Fibroblast of lung (primary cell): ENCODE measurements around the gene GRIK2. TPM values are rescaled to one million over a fixed set of nuclear protein-coding genes. Genes with fewer than 3 reads are reported as not detected.

Experiments
- DNase-seq, 2 donors: peaks; one replicate each; pipeline versions ENCODE4 v3.0.0 to v3.0.0-alpha.2; 2010; ENCODE audit warnings: low read depth in 2 of 2
- H2AFZ ChIP-seq: 2 replicates; pipeline ENCODE4 v1.5.1; 2012; ENCODE audit warnings: low read length, control low read depth, inconsistent platforms
- H3K27ac ChIP-seq: 2 replicates; pipeline ENCODE4 v1.5.1; 2011; ENCODE audit warnings: low read length, control low read depth; ENCODE audit not compliant: insufficient read depth
- H3K27me3 ChIP-seq: 2 replicates; pipeline ENCODE4 v1.5.1; 2011; ENCODE audit warnings: mild to moderate bottlenecking, low read length; ENCODE audit not compliant: control insufficient read depth, insufficient read depth
- H3K36me3 ChIP-seq: 2 replicates; pipeline ENCODE4 v1.5.1; 2011; ENCODE audit warnings: low read length; ENCODE audit not compliant: control insufficient read depth, insufficient read depth
- H3K4me1 ChIP-seq: 2 replicates; pipeline ENCODE4 v1.5.1; 2011; ENCODE audit warnings: low read length; ENCODE audit not compliant: control insufficient read depth, insufficient read depth; ENCODE audit errors: extremely low read depth
- H3K4me2 ChIP-seq: 2 replicates; pipeline ENCODE4 v1.5.1; 2011; ENCODE audit warnings: low read length, control low read depth; ENCODE audit not compliant: insufficient read depth; ENCODE audit errors: extremely low read depth
- H3K4me3 ChIP-seq, 4 experiments: fragments of 200-600 bp in 1 of 4; sonication (generic) in 1 of 4; replicated peaks in 1 of 4; 2 replicates each; pipeline ENCODE4 v1.5.1; 2011 to 2016; ENCODE audit warnings: low read length in 4 of 4, low read depth in 3 of 4, mild to moderate bottlenecking in 3 of 4, control low read depth in 2 of 4, inconsistent platforms in 1 of 4, mixed read lengths in 1 of 4; ENCODE audit not compliant: insufficient read depth in 1 of 4; ENCODE audit errors: control extremely low read depth in 1 of 4
- H3K79me2 ChIP-seq: 2 replicates; pipeline ENCODE4 v1.5.1; 2012; ENCODE audit warnings: mild to moderate bottlenecking, low read length, inconsistent platforms; ENCODE audit not compliant: control insufficient read depth, insufficient read depth
- H3K9ac ChIP-seq: 2 replicates; pipeline ENCODE4 v1.5.1; 2011; ENCODE audit warnings: mild to moderate bottlenecking, low read length, control low read depth; ENCODE audit not compliant: insufficient read depth
- H3K9me3 ChIP-seq: 2 replicates; pipeline ENCODE4 v1.5.1; 2012; ENCODE audit warnings: low read depth, low read length; ENCODE audit not compliant: control insufficient read depth, insufficient read depth
- H4K20me1 ChIP-seq: 2 replicates; pipeline ENCODE4 v1.5.1; 2011; ENCODE audit warnings: low read length; ENCODE audit not compliant: control insufficient read depth, insufficient read depth; ENCODE audit errors: extremely low read depth
- CTCF ChIP-seq, 2 donors: IDR thresholded peaks in 1 of 2; conservative IDR thresholded peaks in 1 of 2; 1 replicate in 1 of 2; 2 replicates in 1 of 2; pipeline ENCODE4 v1.5.1; 2011 to 2012; ENCODE audit warnings: low read length in 2 of 2, control low read depth in 1 of 2, inconsistent platforms in 1 of 2, low read depth in 1 of 2, mild to moderate bottlenecking in 1 of 2
- EZH2 ChIP-seq: IDR thresholded peaks from 2 replicates; pipeline ENCODE4 v1.5.1; 2012; ENCODE audit warnings: low read length, control low read depth, mild to moderate bottlenecking; ENCODE audit errors: missing control alignments
- polyA plus RNA-seq, 2 donors: library from polyadenylated mRNA; depleted of rRNA in 1 of 2; stranded (reverse) in 1 of 2; unstranded in 1 of 2; fragments of >200 nt; gene quantifications; 2 replicates each; pipeline ENCODE4 v1.2.1, GENCODE V29; 2011 to 2012; ENCODE audit warnings: missing spikeins in 1 of 2
- total RNA-seq: library from RNA; depleted of rRNA; stranded (reverse); fragments of >200 nt; gene quantifications from 2 replicates; pipeline ENCODE4 v1.2.1, GENCODE V29; 2014

GRIK2 gene
- total and polyA plus RNA-seq, 2 donors (not counting 1 experiment from before 2014, with no cell fraction given), result 0.33 to 0.40 TPM

GRCh38 chr6:101516578-101516977 is 123.1 kb downstream of the GRIK2 start:
- H4K20me1 ChIP-seq, result no peaks in the 10 kb centered on the region
- H3K9ac ChIP-seq, result no peak overlapping the region
- H3K4me1 ChIP-seq, result no peaks in the 10 kb centered on the region
- no peak overlapping the region for H2AFZ ChIP-seq
- H3K4me3 ChIP-seq, result no peak overlapping the region
- no peak for TF ChIP-seq CTCF (conservative IDR thresholded peaks at IDR 0.05 in 1 of 2, IDR thresholded peaks at IDR 0.05 in 1 of 2; ENCODE audit: low read depth in 1 of 2, low read length in 2 of 2)
- TF ChIP-seq EZH2, result no peak
- no peak overlapping the region for H3K4me2 ChIP-seq
- no peaks in the 10 kb centered on the region for H3K79me2 ChIP-seq
- H3K36me3 ChIP-seq, result no peaks in the 10 kb centered on the region
- no peak overlapping the region for H3K27ac ChIP-seq
- H3K27me3 ChIP-seq, result no peaks in the 10 kb centered on the region
- no peaks in the 10 kb centered on the region for H3K9me3 ChIP-seq
- DNase-seq, result no peak

GRCh38 chr6:101517632-101518031 is 124.1 kb downstream of the GRIK2 start:
- no peak overlapping the region for H3K9ac ChIP-seq

GRCh38 chr6:101522254-101522653 is 128.7 kb downstream of the GRIK2 start:
- Histone ChIP-seq H4K20me1 (no peaks in the 10 kb centered on the region), H3K27me3 (no peaks in the 10 kb centered on the region), H3K9me3 (no peaks in the 10 kb centered on the region), H3K27ac (no peak overlapping the region), H3K4me1 (no peaks in the 10 kb centered on the region), H3K36me3 (no peaks in the 10 kb centered on the region), H3K79me2 (no peaks in the 10 kb centered on the region), H3K9ac (no peak overlapping the region), H3K4me2 (no peak overlapping the region), H2AFZ (no peak overlapping the region), H3K4me3 (no peak overlapping the region)
- DNase-seq, result no peak
- TF ChIP-seq CTCF (conservative IDR thresholded peaks at IDR 0.05 in 1 of 2, IDR thresholded peaks at IDR 0.05 in 1 of 2; ENCODE audit: low read depth in 1 of 2, low read length in 2 of 2), result no peak
- TF ChIP-seq EZH2, result no peak

More at GRCh38 chr6:101517632-101518031, 124.1 kb downstream of the GRIK2 start:
- Histone ChIP-seq H3K27ac (no peak overlapping the region), H3K4me1 (no peaks in the 10 kb centered on the region), H2AFZ (no peak overlapping the region), H3K27me3 (no peaks in the 10 kb centered on the region), H3K4me3 (no peak overlapping the region), H3K79me2 (no peaks in the 10 kb centered on the region), H3K9me3 (no peaks in the 10 kb centered on the region), H4K20me1 (no peaks in the 10 kb centered on the region), H3K4me2 (no peak overlapping the region), H3K36me3 (no peaks in the 10 kb centered on the region)
- DNase-seq, result no peak
- no peak for TF ChIP-seq CTCF (conservative IDR thresholded peaks at IDR 0.05 in 1 of 2, IDR thresholded peaks at IDR 0.05 in 1 of 2; ENCODE audit: low read depth in 1 of 2, low read length in 2 of 2)
- no peak for TF ChIP-seq EZH2
